Activated CD4-positive, alpha-beta T cell treated with anti-CD3 and anti-CD28 coated beads, Interleukin-2, amount 10 ng/mL, durations not matched to agents 7 days and 5 days (primary cell): ENCODE data around the gene SRI. TPM values are rescaled to one million over a fixed set of nuclear protein-coding genes. Genes with fewer than 3 reads are reported as not detected.
"Not testable (repeated sequence)": the region's sequence is repeated elsewhere in the genome, so short reads cannot be mapped to it uniquely, and the experiment has no call there.

Experiments used
- CTCF ChIA-PET: fragments of 350-600 bp; sonication (Branson Sonifier 250); formaldehyde crosslinking; loops from one replicate; lab custom pipeline; 2021; ENCODE audit warnings: antibody characterized with exemption; lab: Charles Lee
- POLR2A ChIA-PET: fragments of 350-600 bp; sonication (Branson Sonifier 250); formaldehyde crosslinking; loops from one replicate; lab custom pipeline; 2021; ENCODE audit warnings: antibody characterized with exemption; lab: Charles Lee
- DNase-seq: peaks from one replicate; pipeline ENCODE4 v3.0.0-alpha.2; 2020
- H3K27ac Mint-ChIP-seq: one replicate; pipeline ENCODE4 v1.8.0; 2021; ENCODE audit warnings: mild to moderate bottlenecking, moderate library complexity, mixed read lengths
- H3K27me3 Mint-ChIP-seq: one replicate; pipeline ENCODE4 v1.8.0; 2021; ENCODE audit warnings: mixed read lengths
- H3K36me3 Mint-ChIP-seq: one replicate; pipeline ENCODE4 v1.8.0; 2021; ENCODE audit warnings: low read depth, mixed read lengths
- H3K4me1 Mint-ChIP-seq: one replicate; pipeline ENCODE4 v1.8.0; 2021; ENCODE audit warnings: mixed read lengths
- H3K4me3 Mint-ChIP-seq: one replicate; pipeline ENCODE4 v1.8.0; 2021; ENCODE audit warnings: mild to moderate bottlenecking, moderate library complexity, mixed read lengths
- H3K9me3 Mint-ChIP-seq: one replicate; pipeline ENCODE4 v1.8.0; 2021; ENCODE audit warnings: mixed read lengths
- total RNA-seq, 2 experiments: library from RNA; stranded (reverse); gene quantifications; one replicate each; pipeline ENCODE4 v1.2.3, GENCODE V29; 2021

SRI gene
- total RNA-seq, 2 experiments from 2014 or later, result 109 to 115 TPM

DNA sequence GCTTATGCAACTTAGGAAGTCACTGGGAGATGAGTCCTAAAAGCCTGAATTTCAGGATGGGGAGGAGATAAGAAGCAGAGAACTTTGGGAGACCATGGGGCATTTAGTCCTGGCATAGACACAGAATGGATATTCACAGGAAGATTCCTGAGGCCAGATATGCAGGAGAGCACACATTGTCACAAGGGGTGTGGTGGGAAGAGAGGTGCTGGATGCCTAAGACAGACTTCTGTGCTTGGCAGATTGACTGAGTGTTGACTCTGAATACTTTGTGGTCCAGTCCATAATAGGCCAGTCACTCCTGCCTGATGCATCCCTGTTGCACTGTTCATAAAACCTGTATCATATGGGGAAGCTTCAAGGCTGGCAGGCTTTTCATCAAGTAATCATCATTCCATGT lies 18.5 kb downstream of the SRI start:
- H3K4me1 Mint-ChIP-seq, result peaks cover 2% of the 10 kb centered on the region
- no peak overlapping the region for H3K4me3 Mint-ChIP-seq
- POLR2A ChIA-PET, result no interaction called here
- H3K27ac Mint-ChIP-seq, result no peak overlapping the region
- CTCF ChIA-PET, result no interaction called here
- peaks cover 27% of the 10 kb centered on the region for H3K36me3 Mint-ChIP-seq
- no peaks in the 10 kb centered on the region for H3K27me3 Mint-ChIP-seq
- DNase-seq, result no peak
- no peaks in the 10 kb centered on the region for H3K9me3 Mint-ChIP-seq

DNA sequence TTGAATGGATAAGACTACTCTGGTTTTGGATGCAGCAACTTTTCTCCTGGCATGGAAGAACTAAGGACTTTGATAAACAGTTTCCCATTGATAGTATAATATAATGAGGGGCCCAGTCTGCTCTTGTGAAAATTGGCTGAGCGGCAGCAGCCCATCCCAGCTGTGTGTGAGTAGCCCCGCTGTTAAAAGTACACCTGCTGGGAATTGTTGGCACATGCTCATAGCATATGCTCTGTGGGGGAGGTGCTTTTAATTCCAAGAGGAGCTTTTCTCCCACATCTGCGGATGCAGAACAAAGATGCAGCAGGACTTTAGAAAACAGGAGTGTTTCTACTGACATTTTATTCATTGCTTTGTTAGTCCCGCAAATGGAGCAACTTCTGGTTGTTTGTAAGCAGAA lies 19.0 kb downstream of the SRI start:
- Mint-ChIP-seq H3K9me3 (no peaks in the 10 kb centered on the region), H3K27me3 (no peaks in the 10 kb centered on the region), H3K4me1 (peaks cover 2% of the 10 kb centered on the region), H3K27ac (no peak overlapping the region), H3K36me3 (peaks cover 22% of the 10 kb centered on the region), H3K4me3 (no peak overlapping the region)
- POLR2A ChIA-PET, result no interaction called here
- CTCF ChIA-PET, result no interaction called here
- no peak for DNase-seq

DNA sequence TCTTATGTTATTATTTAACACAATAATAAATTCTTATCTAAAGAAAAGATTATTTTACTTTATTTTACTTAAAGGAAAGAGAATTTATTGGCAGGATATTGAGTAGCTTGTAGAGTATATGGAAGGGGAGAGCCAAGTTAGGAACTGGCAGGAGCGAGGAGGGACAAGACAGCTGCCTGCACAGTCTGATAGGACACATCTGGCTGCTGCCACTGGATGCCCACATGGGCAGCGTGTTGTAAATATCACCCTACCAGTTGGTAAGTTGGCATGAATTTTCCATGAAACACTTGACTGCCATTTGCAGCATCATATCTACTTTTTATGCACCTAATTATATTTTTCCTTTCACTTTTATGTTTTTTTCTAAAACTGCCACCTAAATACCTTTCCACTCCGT lies 19.6 kb downstream of the SRI start:
- CTCF ChIA-PET, result no interaction called here
- no peak for DNase-seq

DNA sequence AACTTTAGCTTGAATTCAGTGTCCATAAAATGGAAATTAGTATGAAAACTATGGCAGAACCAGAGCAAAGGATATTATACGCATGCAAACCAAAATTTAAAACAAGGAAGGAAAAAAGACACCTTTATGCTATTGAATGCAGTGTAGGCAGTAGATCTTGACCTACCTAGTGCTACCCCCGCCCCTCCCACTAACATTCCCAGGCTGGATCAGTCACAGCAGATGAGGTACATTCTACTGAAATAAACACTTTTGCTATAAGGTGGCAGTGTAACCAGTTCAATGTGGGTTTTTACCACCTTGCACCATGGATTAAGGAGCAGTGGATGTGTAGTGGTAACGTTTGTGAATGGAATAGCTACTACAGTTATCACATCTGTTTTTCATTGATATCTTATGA lies 27.9 kb downstream of the SRI start:
- no peak overlapping the region for H3K4me3 Mint-ChIP-seq
- no peaks in the 10 kb centered on the region for H3K9me3 Mint-ChIP-seq
- H3K27ac Mint-ChIP-seq, result no peak overlapping the region
- H3K27me3 Mint-ChIP-seq, result no peaks in the 10 kb centered on the region
- CTCF ChIA-PET, result no interaction called here
- DNase-seq, result no peak
- POLR2A ChIA-PET, result no interaction called here
- no peaks in the 10 kb centered on the region for H3K36me3 Mint-ChIP-seq
- no peaks in the 10 kb centered on the region for H3K4me1 Mint-ChIP-seq

More for the DNA sequence above, 19.6 kb downstream of the SRI start:
- Mint-ChIP-seq H3K4me3 (no peak overlapping the region), H3K27me3 (no peaks in the 10 kb centered on the region), H3K4me1 (peaks cover 2% of the 10 kb centered on the region), H3K9me3 (no peaks in the 10 kb centered on the region), H3K27ac (no peak overlapping the region), H3K36me3 (peaks cover 18% of the 10 kb centered on the region)
- POLR2A ChIA-PET, result no interaction called here

DNA sequence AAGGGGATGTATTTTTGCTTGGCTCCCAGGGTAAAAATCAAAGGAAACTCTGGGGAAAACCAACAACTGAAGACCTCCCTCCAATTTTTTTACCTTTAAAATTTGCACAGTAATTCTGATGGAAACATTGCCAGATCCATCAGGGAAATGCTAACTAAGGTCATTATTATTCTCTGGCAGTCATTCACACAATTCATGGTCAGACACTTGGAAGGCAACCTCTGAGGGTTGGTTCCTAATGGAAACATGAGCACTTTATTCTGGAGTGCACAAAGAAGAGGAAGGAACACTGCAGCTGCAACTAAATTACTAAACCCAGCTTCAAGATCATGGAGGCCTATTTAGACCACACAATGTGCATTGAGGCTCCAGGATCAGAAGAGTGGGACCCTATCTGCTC lies 34.2 kb downstream of the SRI start:
- ChIA-PET POLR2A (no interaction called here), CTCF (no interaction called here)
- no peaks in the 10 kb centered on the region for H3K36me3 Mint-ChIP-seq
- DNase-seq, result no peak
- no peaks in the 10 kb centered on the region for H3K27me3 Mint-ChIP-seq
- H3K4me1 Mint-ChIP-seq, result no peaks in the 10 kb centered on the region
- no peaks in the 10 kb centered on the region for H3K9me3 Mint-ChIP-seq
- no peak overlapping the region for H3K27ac Mint-ChIP-seq
- H3K4me3 Mint-ChIP-seq, result no peak overlapping the region

DNA sequence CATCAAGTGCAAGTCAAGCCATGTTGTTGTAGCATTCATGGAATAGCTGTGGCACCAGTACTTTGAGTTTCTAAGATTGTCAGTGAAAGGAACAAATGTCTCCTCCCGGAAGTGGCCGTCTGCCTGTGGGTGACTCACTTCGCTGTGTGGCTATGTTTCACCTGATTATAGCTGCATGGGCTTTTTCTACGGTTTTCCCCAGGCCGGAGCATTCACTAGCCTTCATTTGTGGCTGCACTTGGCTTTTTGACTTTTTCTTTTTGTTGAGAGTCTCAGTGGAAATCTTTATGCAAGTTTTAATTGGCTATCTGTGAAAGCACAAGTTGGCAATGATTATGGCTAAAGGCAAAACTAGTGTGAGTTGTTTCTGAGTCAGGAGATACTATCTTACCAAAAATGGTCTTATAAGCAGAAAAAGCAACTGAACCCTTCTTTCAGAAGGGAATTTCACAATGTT lies 35.0 kb downstream of the SRI start:
- ChIA-PET POLR2A (no interaction called here), CTCF (interaction anchor here (0.8 kb wide), 1 partner anchor 597 kb away, joined by 3 read pairs; no protein-coding TSS in a partner anchor)
- H3K4me3 Mint-ChIP-seq, result no peak overlapping the region
- H3K36me3 Mint-ChIP-seq, result no peaks in the 10 kb centered on the region
- no peaks in the 10 kb centered on the region for H3K4me1 Mint-ChIP-seq
- no peaks in the 10 kb centered on the region for H3K9me3 Mint-ChIP-seq
- H3K27ac Mint-ChIP-seq, result no peak overlapping the region
- no peaks in the 10 kb centered on the region for H3K27me3 Mint-ChIP-seq
- no peak for DNase-seq

DNA sequence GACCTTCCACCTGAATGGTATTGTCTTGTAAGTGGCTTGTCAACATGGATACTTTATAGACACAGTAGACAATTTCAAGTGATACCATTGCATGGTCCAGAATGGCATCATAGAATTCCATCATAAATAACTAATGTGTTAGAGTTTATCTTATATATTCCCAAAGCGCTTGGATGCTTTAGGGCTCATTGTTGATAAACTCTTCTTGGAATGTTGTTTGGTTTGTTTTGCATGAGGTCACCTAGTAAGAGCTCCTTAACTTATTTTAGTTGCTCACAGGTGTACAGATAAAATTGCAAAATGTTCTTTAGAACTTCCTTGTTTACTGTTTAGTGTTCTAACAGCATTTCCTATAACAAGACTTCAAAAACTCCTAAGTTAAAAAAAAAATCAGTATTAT lies 36.8 kb downstream of the SRI start:
- ChIA-PET CTCF (no interaction called here), POLR2A (no interaction called here)
- no peak overlapping the region for H3K27ac Mint-ChIP-seq
- H3K4me1 Mint-ChIP-seq, result no peaks in the 10 kb centered on the region
- no peaks in the 10 kb centered on the region for H3K27me3 Mint-ChIP-seq
- no peak for DNase-seq
- H3K9me3 Mint-ChIP-seq, result no peaks in the 10 kb centered on the region
- H3K36me3 Mint-ChIP-seq, result no peaks in the 10 kb centered on the region
- no peak overlapping the region for H3K4me3 Mint-ChIP-seq

DNA sequence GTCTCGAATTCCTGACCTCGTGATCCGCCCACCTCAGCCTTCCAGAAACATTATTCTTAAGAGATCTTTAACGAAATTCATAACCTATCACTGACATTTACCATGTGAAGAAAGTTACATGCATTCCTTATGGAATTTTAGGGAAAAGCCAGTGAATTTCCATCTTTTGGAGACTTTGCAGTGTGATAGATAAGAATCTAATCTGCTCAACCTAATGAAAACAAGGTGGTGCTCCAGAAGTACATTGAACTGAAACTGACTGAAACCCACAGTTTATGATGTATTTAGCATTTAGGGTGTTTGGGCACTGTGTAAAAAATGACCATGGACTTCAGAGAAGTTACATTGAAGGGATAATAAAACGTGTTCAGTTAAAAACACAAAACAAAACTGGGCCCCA lies 43.6 kb downstream of the SRI start:
- Mint-ChIP-seq H3K36me3 (no peaks in the 10 kb centered on the region), H3K27me3 (no peaks in the 10 kb centered on the region), H3K4me3 (no peak overlapping the region), H3K27ac (no peak overlapping the region), H3K4me1 (no peaks in the 10 kb centered on the region), H3K9me3 (no peaks in the 10 kb centered on the region)
- ChIA-PET POLR2A (no interaction called here), CTCF (no interaction called here)
- DNase-seq, result no peak

DNA sequence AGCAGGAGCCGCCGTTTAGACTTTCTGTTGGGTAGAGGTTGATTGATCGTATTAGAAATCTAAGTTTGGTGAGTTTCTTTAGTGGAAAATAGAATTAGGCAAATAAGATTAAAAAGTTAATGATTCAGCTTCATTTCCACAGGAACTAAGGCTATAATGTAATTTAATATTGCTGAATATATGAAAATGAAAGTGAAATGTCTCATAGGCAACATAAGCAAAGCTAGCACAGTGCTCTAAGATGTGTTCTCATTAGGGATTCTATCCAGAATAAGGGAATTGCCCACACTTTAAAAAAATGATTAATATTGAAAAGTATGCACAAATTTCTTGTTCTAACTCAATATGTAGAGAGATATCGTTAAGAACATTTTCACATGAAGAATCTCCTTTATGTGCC lies 47.0 kb downstream of the SRI start:
- Mint-ChIP-seq H3K36me3 (no peaks in the 10 kb centered on the region), H3K4me1 (no peaks in the 10 kb centered on the region), H3K27me3 (peaks cover 2% of the 10 kb centered on the region), H3K4me3 (no peak overlapping the region), H3K27ac (no peak overlapping the region), H3K9me3 (no peaks in the 10 kb centered on the region)
- no peak for DNase-seq
- ChIA-PET CTCF (no interaction called here), POLR2A (no interaction called here)

DNA sequence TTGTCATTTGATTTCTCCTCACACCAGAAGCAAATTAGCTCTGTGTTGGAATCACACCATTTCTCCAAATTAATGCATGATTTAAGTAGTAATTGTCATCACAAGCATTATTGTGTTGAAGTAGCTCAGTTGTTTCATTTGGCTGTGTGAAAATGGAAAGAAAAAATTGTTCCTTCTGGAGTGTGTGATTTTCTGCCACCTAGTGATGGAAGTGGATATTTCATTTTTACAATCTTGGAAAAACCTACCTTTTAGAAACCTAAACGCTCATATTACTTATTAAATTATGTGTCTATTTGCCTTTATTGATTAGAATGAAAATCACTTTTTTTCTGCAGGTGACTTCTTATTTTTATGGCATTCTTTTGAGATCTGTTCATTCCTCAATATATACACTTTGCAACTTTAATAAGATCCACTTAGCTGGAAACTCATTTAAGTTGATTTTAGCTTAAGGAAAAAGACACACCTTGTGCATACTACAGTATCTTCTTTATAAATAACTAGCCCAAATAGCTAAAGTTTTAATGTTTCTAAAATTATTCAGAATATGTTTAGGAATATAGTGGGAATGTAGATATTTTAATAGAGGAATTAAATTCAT lies 50.0 kb downstream of the SRI start:
- H3K27ac Mint-ChIP-seq, result no peak overlapping the region
- no peaks in the 10 kb centered on the region for H3K9me3 Mint-ChIP-seq
- H3K4me1 Mint-ChIP-seq, result no peaks in the 10 kb centered on the region
- H3K36me3 Mint-ChIP-seq, result no peaks in the 10 kb centered on the region
- POLR2A ChIA-PET, result no interaction called here
- H3K4me3 Mint-ChIP-seq, result no peak overlapping the region
- peaks cover 2% of the 10 kb centered on the region for H3K27me3 Mint-ChIP-seq
- CTCF ChIA-PET, result interaction anchor here (1.1 kb wide), 1 partner anchor 28 kb away, joined by 3 read pairs; no protein-coding TSS in a partner anchor
- DNase-seq, result no peak

DNA sequence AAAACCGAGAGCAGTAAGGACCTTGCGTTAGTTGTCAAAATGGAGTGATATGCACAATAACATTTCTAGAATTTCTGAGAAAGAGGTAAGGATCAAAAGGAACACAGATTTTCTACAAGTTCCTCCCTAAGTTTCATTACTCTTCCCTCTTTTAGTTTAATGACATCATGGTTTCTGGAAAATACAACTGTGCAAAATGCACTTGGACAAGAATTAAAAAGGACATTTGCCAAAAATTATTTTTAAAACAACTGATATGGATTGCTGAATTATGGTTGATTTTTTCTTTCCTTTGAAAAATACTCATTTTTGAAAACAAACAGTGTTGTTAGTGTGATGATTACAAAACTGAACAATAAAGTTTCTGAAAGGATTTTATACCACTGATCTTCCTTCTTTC lies 52.1 kb downstream of the SRI start:
- Mint-ChIP-seq H3K4me1 (no peaks in the 10 kb centered on the region), H3K9me3 (no peaks in the 10 kb centered on the region), H3K36me3 (no peaks in the 10 kb centered on the region), H3K4me3 (no peak overlapping the region), H3K27me3 (peaks cover 2% of the 10 kb centered on the region), H3K27ac (no peak overlapping the region)
- POLR2A ChIA-PET, result no interaction called here
- CTCF ChIA-PET, result interaction anchor here (1.0 kb wide), 1 partner anchor 21 kb away, joined by 3 read pairs; no protein-coding TSS in a partner anchor
- DNase-seq, result no peak

DNA sequence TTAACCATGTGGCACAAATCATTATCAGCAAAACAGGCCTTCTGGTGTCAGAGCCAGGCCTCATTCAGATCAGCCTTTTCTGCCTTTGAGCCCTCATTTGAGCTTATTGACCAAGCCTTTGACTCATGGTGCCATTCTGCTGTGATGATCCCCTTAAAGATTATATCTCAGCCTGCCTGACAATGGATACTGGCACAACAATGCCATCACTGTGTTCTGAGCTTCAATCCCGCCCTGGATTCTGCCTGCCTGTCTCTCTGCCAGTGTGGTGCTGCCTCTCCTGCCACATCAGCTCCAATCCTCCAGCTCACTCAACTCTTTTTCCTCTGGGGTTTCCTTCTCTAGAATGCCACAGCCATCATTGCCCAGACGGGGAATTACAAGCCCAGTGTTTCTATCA lies 52.6 kb downstream of the SRI start:
- no peak overlapping the region for H3K4me3 Mint-ChIP-seq
- peaks cover 2% of the 10 kb centered on the region for H3K27me3 Mint-ChIP-seq
- ChIA-PET CTCF (interaction anchor here (1.0 kb wide), 1 partner anchor 20 kb away, joined by 3 read pairs; no protein-coding TSS in a partner anchor), POLR2A (no interaction called here)
- H3K9me3 Mint-ChIP-seq, result no peaks in the 10 kb centered on the region
- DNase-seq, result no peak
- H3K36me3 Mint-ChIP-seq, result no peaks in the 10 kb centered on the region
- no peak overlapping the region for H3K27ac Mint-ChIP-seq
- no peaks in the 10 kb centered on the region for H3K4me1 Mint-ChIP-seq

DNA sequence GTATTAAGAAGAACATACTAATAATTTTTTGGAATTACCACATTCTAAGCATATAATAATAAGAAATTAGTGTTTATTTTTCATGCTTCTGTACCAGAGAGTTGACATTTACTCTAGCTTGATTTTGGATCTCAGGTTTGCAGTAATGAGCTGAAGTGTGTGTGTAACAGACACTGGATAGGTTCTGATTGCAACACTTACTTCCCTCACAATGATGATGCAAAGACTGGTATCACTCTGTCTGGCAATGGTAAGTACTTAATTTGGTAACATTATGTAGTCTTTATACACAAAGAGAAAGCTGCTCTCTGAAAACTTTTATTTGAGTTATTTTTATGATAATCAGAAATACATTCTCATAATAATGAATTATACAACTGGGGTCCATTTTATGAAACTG lies 54.1 kb downstream of the SRI start:
- H3K4me3 Mint-ChIP-seq, result no peak overlapping the region
- H3K36me3 Mint-ChIP-seq, result no peaks in the 10 kb centered on the region
- ChIA-PET CTCF (interaction anchor here (0.5 to 0.6 kb wide), 2 partner anchors 45 to 1302 kb away, joined by 3 read pairs; no protein-coding TSS in a partner anchor), POLR2A (no interaction called here)
- H3K4me1 Mint-ChIP-seq, result no peaks in the 10 kb centered on the region
- no peaks in the 10 kb centered on the region for H3K9me3 Mint-ChIP-seq
- no peak overlapping the region for H3K27ac Mint-ChIP-seq
- DNase-seq, result no peak
- peaks cover 2% of the 10 kb centered on the region for H3K27me3 Mint-ChIP-seq

DNA sequence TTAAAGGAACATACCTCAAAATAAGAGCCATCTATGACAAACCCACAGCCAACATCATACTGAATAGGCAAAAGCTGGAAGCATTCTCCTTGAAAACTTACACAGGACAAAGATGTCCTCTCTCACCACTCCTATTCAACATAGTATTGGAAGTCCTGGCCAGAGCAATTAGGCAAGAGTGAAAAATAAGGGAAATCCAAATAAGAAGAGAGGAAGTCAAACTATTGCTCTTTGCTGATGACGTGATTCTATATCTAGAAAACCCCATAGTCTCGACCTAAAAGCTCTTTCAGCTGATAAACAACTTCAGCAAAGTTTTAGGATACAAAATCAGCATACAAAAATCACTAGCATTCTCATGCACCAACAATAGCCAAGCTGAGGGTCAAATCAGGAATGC lies 60.1 kb downstream of the SRI start:
- POLR2A ChIA-PET, H3K9me3 Mint-ChIP-seq, H3K27ac Mint-ChIP-seq, H3K4me3 Mint-ChIP-seq, H3K27me3 Mint-ChIP-seq, DNase-seq, H3K4me1 Mint-ChIP-seq, CTCF ChIA-PET, H3K36me3 Mint-ChIP-seq: not testable (repeated sequence)
